MCF 10A (cell line): Measurements from ENCODE around the gene CPE. TPM values are rescaled to one million over a fixed set of nuclear protein-coding genes. Genes with fewer than 3 reads are reported as not detected.

Source experiments
- Bru-seq: library from RNA; stranded (reverse); fragments of 400-500 nt; gene quantifications from one replicate; lab custom pipeline; 2021; lab: Mats Ljungman, UMichigan
- BruChase-seq, 2 experiments: library from RNA; stranded (reverse); fragments of 400-500 nt; gene quantifications; one replicate each; lab custom pipeline; 2021; lab: Mats Ljungman, UMichigan
- BruUV-seq: library from RNA; stranded (reverse); fragments of 400-500 nt; replicated peaks from 2 replicates; lab custom pipeline; 2021; lab: Mats Ljungman, UMichigan
- CTCF ChIA-PET: fragments of 300-600 bp; sonication (Branson Sonifier 250); formaldehyde crosslinking; extraction: SDS; loops from one replicate; lab custom pipeline; 2021; ENCODE audit warnings: antibody characterized with exemption, inconsistent platforms; lab: Yijun Ruan, JAX
- POLR2A ChIA-PET: fragments of 300-600, 350-650 bp; sonication (Branson Sonifier 250); formaldehyde crosslinking; extraction: SDS; loops from one replicate; lab custom pipeline; 2020; ENCODE audit warnings: antibody characterized with exemption, inconsistent platforms; lab: Yijun Ruan, JAX
- DNase-seq: peaks from one replicate; pipeline ENCODE4 v3.0.0-alpha.2; 2018; ENCODE audit not compliant: unreplicated experiment
- H3K27ac Mint-ChIP-seq: one replicate; pipeline ENCODE4 v1.8.0; 2022; ENCODE audit warnings: mild to moderate bottlenecking, low read depth, mixed read lengths; ENCODE audit not compliant: unreplicated experiment
- H3K27me3 Mint-ChIP-seq: one replicate; pipeline ENCODE4 v1.8.0; 2022; ENCODE audit warnings: mixed read lengths; ENCODE audit not compliant: insufficient read depth, unreplicated experiment
- H3K36me3 Mint-ChIP-seq: one replicate; pipeline ENCODE4 v1.8.0; 2022; ENCODE audit warnings: mild to moderate bottlenecking, moderate library complexity, mixed read lengths; ENCODE audit not compliant: insufficient read depth, unreplicated experiment
- H3K4me1 Mint-ChIP-seq: one replicate; pipeline ENCODE4 v1.8.0; 2022; ENCODE audit warnings: mixed read lengths; ENCODE audit not compliant: insufficient read depth, unreplicated experiment
- H3K4me3 Mint-ChIP-seq: one replicate; pipeline ENCODE4 v1.8.0; 2022; ENCODE audit warnings: mild to moderate bottlenecking, moderate library complexity, mixed read lengths; ENCODE audit not compliant: unreplicated experiment
- H3K9me3 Mint-ChIP-seq: one replicate; pipeline ENCODE4 v1.8.0; 2022; ENCODE audit warnings: mixed read lengths; ENCODE audit not compliant: unreplicated experiment
- CTCF ChIP-seq: fragments of 200-600 bp; IDR thresholded peaks from one replicate; pipeline ENCODE4 v1.8.0; 2022; ENCODE audit warnings: antibody characterized with exemption, mild to moderate bottlenecking; ENCODE audit not compliant: unreplicated experiment
- intact Hi-C: fragments of 100-400 bp; cut with micrococcal nuclease; formaldehyde crosslinking; loops from 2 replicates; pipeline ENCODE4 v1.14.1; 2022
- long read RNA-seq: library from polyadenylated mRNA; stranded (forward); transcript quantifications from one replicate; pipeline ENCODE4 v2.0.0, GENCODE V29; 2022
- total RNA-seq: library from RNA; stranded (reverse); gene quantifications from 2 replicates; pipeline ENCODE4 v1.2.3, GENCODE V29; 2022

The CPE gene
- total RNA-seq: 8.3 and 9.1 TPM in 2 replicates
- percentile 39 among the genes with signal in this experiment for Bru-seq, nascent RNA
- percentile 32 among the genes with signal in this experiment for BruChase-seq, experiment 1, labeled RNA remaining after a 6-hour chase
- BruChase-seq, experiment 2, labeled RNA remaining after a 2-hour chase: percentile 28 among the genes with signal in this experiment
- long read RNA-seq, transcript CPE-201 (9 exons, 2,421 nt): major isoform, 39 of 40 reads
- long read RNA-seq, partial matches to known transcripts: 0 of 40 reads
- long read RNA-seq, other reads (novel, unspliced or antisense): 1 of 40 reads

GRCh38 chr4:165378745-165379677 is at the start of gene CPE:
TSS of gene CPE (plus strand) at chr4:165379008. CDS start at chr4:165379222, 214 bp downstream.
- intact Hi-C loops: loop anchor here (2.0 kb wide), 1 partner anchor 86 kb away; no protein-coding TSS in a partner anchor

GRCh38 chr4:165330071-165330470 is 48.7 kb upstream of the CPE start:
- no peaks in the 10 kb centered on the region for H3K27me3 Mint-ChIP-seq
- H3K27ac Mint-ChIP-seq: no peak overlapping the region
- no peak for TF ChIP-seq CTCF
- ChIA-PET CTCF (interaction anchor here (0.6 to 4.3 kb wide), 6 partner anchors 12 to 199 kb away, joined by 3 to 22 read pairs (median 3); no protein-coding TSS in a partner anchor), POLR2A (interaction anchor here (0.6 to 7.7 kb wide), 9 partner anchors 9 to 217 kb away, joined by 4 to 146 read pairs (median 7); partner anchors contain the start of genes KLHL2 and TMEM192)
- BruUV-seq: no TSS peak
- H3K4me3 Mint-ChIP-seq: no peak overlapping the region
- H3K36me3 Mint-ChIP-seq: peaks cover 36% of the 10 kb centered on the region
- H3K9me3 Mint-ChIP-seq: no peaks in the 10 kb centered on the region
- intact Hi-C loops: no loop called here
- peaks cover 51% of the 10 kb centered on the region for H3K4me1 Mint-ChIP-seq
- DNase-seq: no peak

More at GRCh38 chr4:165378745-165379677, at the start of gene CPE:
- BruUV-seq: no TSS peak
- peak; percentile 41 for TF ChIP-seq CTCF
- H3K9me3 Mint-ChIP-seq: no peaks in the 10 kb centered on the region
- peak; percentile 75 for DNase-seq
- H3K27ac Mint-ChIP-seq: no peak within 1 kb of the TSS
- peak within 1 kb of the TSS; percentile 77 for H3K4me3 Mint-ChIP-seq
- H3K36me3 Mint-ChIP-seq: no peaks in the 10 kb centered on the region
- ChIA-PET CTCF (interaction anchor here (0.6 to 1.8 kb wide), 14 partner anchors 9 to 132 kb away, joined by 3 to 11 read pairs (median 3); no protein-coding TSS in a partner anchor), POLR2A (interaction anchor here (0.7 to 1.1 kb wide), 3 partner anchors 9 to 61 kb away, joined by 3 to 6 read pairs (median 3); no protein-coding TSS in a partner anchor)
- no peaks in the 10 kb centered on the region for H3K27me3 Mint-ChIP-seq
- peaks cover 6% of the 10 kb centered on the region for H3K4me1 Mint-ChIP-seq

GRCh38 chr4:165330666-165331065 is 48.1 kb upstream of the CPE start:
- H3K36me3 Mint-ChIP-seq: peaks cover 41% of the 10 kb centered on the region

More at GRCh38 chr4:165330666-165331065, 48.1 kb upstream of the CPE start:
- CTCF ChIA-PET: interaction anchor here (0.6 to 4.3 kb wide), 8 partner anchors 11 to 200 kb away, joined by 3 to 22 read pairs (median 3); no protein-coding TSS in a partner anchor
- Mint-ChIP-seq H3K4me1 (peaks cover 51% of the 10 kb centered on the region), H3K9me3 (no peaks in the 10 kb centered on the region), H3K27ac (peak overlapping the region; percentile 18), H3K27me3 (no peaks in the 10 kb centered on the region), H3K4me3 (no peak overlapping the region)
- POLR2A ChIA-PET: interaction anchor here (0.6 to 7.7 kb wide), 9 partner anchors 9 to 218 kb away, joined by 4 to 146 read pairs (median 7); partner anchors contain the start of genes KLHL2 and TMEM192
- no TSS peak for BruUV-seq
- no peak for TF ChIP-seq CTCF
- intact Hi-C loops: no loop called here
- no peak for DNase-seq
